Measurements from ENCODE around the gene TMEM17. TPM values are rescaled to one million over a fixed set of nuclear protein-coding genes. Genes with fewer than 3 reads are reported as not detected.

The TMEM17 gene
- total RNA-seq, 2 experiments from 2014 or later = not detected

GRCh38 chr2:62464221-62465007 lies 41.6 kb downstream of the TMEM17 start:
- Histone ChIP-seq H2AFZ (ENCODE audit: low read length) (no peak overlapping the region), H3K4me1 (ENCODE audit: insufficient read depth, low read length, poor library complexity, severe bottlenecking) (no peaks in the 10 kb centered on the region), H3K27ac (ENCODE audit: low read depth, low read length, poor library complexity, severe bottlenecking) (no peak overlapping the region), H4K20me1 (ENCODE audit: insufficient read depth, low read length) (no peaks in the 10 kb centered on the region), H3K79me2 (ENCODE audit: insufficient read depth, low read depth, low read length) (no peaks in the 10 kb centered on the region), H3K36me3 (ENCODE audit: insufficient read depth, low read length) (no peaks in the 10 kb centered on the region), H3K4me3 (ENCODE audit: low read depth, low read length, poor library complexity, severe bottlenecking) (no peak overlapping the region), H3K4me2 (ENCODE audit: low read length) (no peak overlapping the region), H3K9me3 (ENCODE audit: low read length) (no peaks in the 10 kb centered on the region), H3K9me2 (ENCODE audit: insufficient read depth, low read length) (no peaks in the 10 kb centered on the region)
- intact Hi-C loops (cut with micrococcal nuclease; ENCODE audit: unreplicated experiment) = no loop called here
- no peak for DNase-seq (ENCODE audit: low spot score)
- TF ChIP-seq CTCF (conservative IDR thresholded peaks at IDR 0.05; ENCODE audit: low read length) (no peak), EZH2phosphoT487 (IDR thresholded peaks at IDR 0.05; ENCODE audit: borderline replicate concordance, low read depth, low read length) (no peak)
- no TSS peak for BruUV-seq (replicated peaks)
- ChIA-PET CTCF (ENCODE audit: unreplicated experiment) (no interaction called here), POLR2A (interaction anchor here (0.6 kb wide), 1 partner anchor 490 kb away, joined by 3 read pairs; no protein-coding TSS in a partner anchor)

GRCh38 chr2:62462211-62462610 lies 43.8 kb downstream of the TMEM17 start:
- Histone ChIP-seq H3K27ac (ENCODE audit: low read depth, low read length, poor library complexity, severe bottlenecking) (no peak overlapping the region), H3K9me2 (ENCODE audit: insufficient read depth, low read length) (no peaks in the 10 kb centered on the region), H3K79me2 (ENCODE audit: insufficient read depth, low read depth, low read length) (no peaks in the 10 kb centered on the region), H3K4me1 (ENCODE audit: insufficient read depth, low read length, poor library complexity, severe bottlenecking) (no peaks in the 10 kb centered on the region), H4K20me1 (ENCODE audit: insufficient read depth, low read length) (no peaks in the 10 kb centered on the region), H3K4me3 (ENCODE audit: low read depth, low read length, poor library complexity, severe bottlenecking) (no peak overlapping the region), H2AFZ (ENCODE audit: low read length) (no peak overlapping the region), H3K9me3 (ENCODE audit: low read length) (no peaks in the 10 kb centered on the region), H3K36me3 (ENCODE audit: insufficient read depth, low read length) (no peaks in the 10 kb centered on the region), H3K4me2 (ENCODE audit: low read length) (no peak overlapping the region)
- no TSS peak for BruUV-seq (replicated peaks)
- intact Hi-C loops (cut with micrococcal nuclease; ENCODE audit: unreplicated experiment) = no loop called here
- DNase-seq (ENCODE audit: low spot score) = no peak
- ChIA-PET POLR2A (no interaction called here), CTCF (ENCODE audit: unreplicated experiment) (no interaction called here)
- TF ChIP-seq EZH2phosphoT487 (IDR thresholded peaks at IDR 0.05; ENCODE audit: borderline replicate concordance, low read depth, low read length) = no peak
- no peak for TF ChIP-seq CTCF (conservative IDR thresholded peaks at IDR 0.05; ENCODE audit: low read length)

GRCh38 chr2:62461707-62462106 lies 44.3 kb downstream of the TMEM17 start:
- ChIA-PET POLR2A (no interaction called here), CTCF (ENCODE audit: unreplicated experiment) (no interaction called here)
- Histone ChIP-seq H3K9me3 (ENCODE audit: low read length) (no peaks in the 10 kb centered on the region), H3K36me3 (ENCODE audit: insufficient read depth, low read length) (no peaks in the 10 kb centered on the region), H2AFZ (ENCODE audit: low read length) (no peak overlapping the region), H3K79me2 (ENCODE audit: insufficient read depth, low read depth, low read length) (no peaks in the 10 kb centered on the region), H3K4me3 (ENCODE audit: low read depth, low read length, poor library complexity, severe bottlenecking) (no peak overlapping the region), H3K27ac (ENCODE audit: low read depth, low read length, poor library complexity, severe bottlenecking) (no peak overlapping the region), H4K20me1 (ENCODE audit: insufficient read depth, low read length) (no peaks in the 10 kb centered on the region), H3K9me2 (ENCODE audit: insufficient read depth, low read length) (no peaks in the 10 kb centered on the region), H3K4me1 (ENCODE audit: insufficient read depth, low read length, poor library complexity, severe bottlenecking) (no peaks in the 10 kb centered on the region), H3K4me2 (ENCODE audit: low read length) (no peak overlapping the region)
- intact Hi-C loops (cut with micrococcal nuclease; ENCODE audit: unreplicated experiment) = no loop called here
- BruUV-seq (replicated peaks) = no TSS peak
- TF ChIP-seq EZH2phosphoT487 (IDR thresholded peaks at IDR 0.05; ENCODE audit: borderline replicate concordance, low read depth, low read length) (no peak), CTCF (conservative IDR thresholded peaks at IDR 0.05; ENCODE audit: low read length) (no peak)
- no peak for DNase-seq (ENCODE audit: low spot score)
